H9 (cell line): ENCODE results near the gene PAFAH1B2. TPM values are rescaled to one million over a fixed set of nuclear protein-coding genes. Genes with fewer than 3 reads are reported as not detected.
A peak's percentile ranks its signal among the peaks of the same experiment; 100 is the strongest.

Experiments used
- DNase-seq: peaks from one replicate; pipeline ENCODE4 v3.0.0-alpha.2; 2017
- H2AFZ ChIP-seq: one replicate; pipeline ENCODE4 v1.6.1; 2013; ENCODE audit warnings: mild to moderate bottlenecking, low read length, control low read depth, moderate library complexity
- H2AK5ac ChIP-seq: 2 replicates; pipeline ENCODE4 v1.6.1; 2013; ENCODE audit warnings: low read length, control low read depth, mixed read lengths; ENCODE audit not compliant: insufficient read length
- H2BK120ac ChIP-seq: one replicate; pipeline ENCODE4 v1.6.1; 2013; ENCODE audit warnings: low read depth, mild to moderate bottlenecking, low read length, control low read depth, inconsistent platforms; ENCODE audit not compliant: poor library complexity, severe bottlenecking
- H2BK12ac ChIP-seq: 2 replicates; pipeline ENCODE4 v1.6.1; 2013; ENCODE audit warnings: low read length, control low read depth, mixed read lengths, low read depth; ENCODE audit not compliant: insufficient read length
- H2BK15ac ChIP-seq: 2 replicates; pipeline ENCODE4 v1.6.1; 2013; ENCODE audit warnings: low read depth, low read length, control low read depth
- H2BK20ac ChIP-seq: one replicate; pipeline ENCODE4 v1.6.1; 2013; ENCODE audit warnings: low read depth, mild to moderate bottlenecking, low read length, control low read depth, inconsistent platforms; ENCODE audit not compliant: poor library complexity, severe bottlenecking
- H2BK5ac ChIP-seq: 2 replicates; pipeline ENCODE4 v1.6.1; 2013; ENCODE audit warnings: low read length, control low read depth, mixed read lengths; ENCODE audit not compliant: insufficient read length
- H3K14ac ChIP-seq: 2 replicates; pipeline ENCODE4 v1.6.1; 2013; ENCODE audit warnings: low read length, control low read depth; ENCODE audit not compliant: insufficient read depth
- H3K18ac ChIP-seq: 2 replicates; pipeline ENCODE4 v1.6.1; 2013; ENCODE audit warnings: low read depth, mild to moderate bottlenecking, mixed read lengths, low read length, control low read depth; ENCODE audit not compliant: insufficient read length
- H3K23ac ChIP-seq: 2 replicates; pipeline ENCODE4 v1.6.1; 2013; ENCODE audit warnings: low read length, control low read depth, mixed read lengths, low read depth; ENCODE audit not compliant: insufficient read length
- H3K23me2 ChIP-seq: 2 replicates; pipeline ENCODE4 v1.6.1; 2013; ENCODE audit warnings: low read depth, mild to moderate bottlenecking, mixed read lengths, low read length, control low read depth; ENCODE audit not compliant: insufficient read length, poor library complexity, severe bottlenecking
- H3K27ac ChIP-seq: 2 replicates; pipeline ENCODE4 v1.5.1; 2013; ENCODE audit warnings: low read length, control low read depth, mixed read lengths, low read depth; ENCODE audit not compliant: insufficient read length
- H3K27me3 ChIP-seq: 2 replicates; pipeline ENCODE4 v1.6.1; 2013; ENCODE audit warnings: low read length, control low read depth, inconsistent platforms; ENCODE audit not compliant: insufficient read depth
- H3K4ac ChIP-seq: 2 replicates; pipeline ENCODE4 v1.6.1; 2013; ENCODE audit warnings: low read depth, mild to moderate bottlenecking, control low read depth, inconsistent platforms, low read length, moderate library complexity
- H3K4me1 ChIP-seq: 2 replicates; pipeline ENCODE4 v1.6.1; 2013; ENCODE audit warnings: low read length, control low read depth, inconsistent platforms; ENCODE audit not compliant: insufficient read depth
- H3K4me2 ChIP-seq: 2 replicates; pipeline ENCODE4 v1.6.1; 2013; ENCODE audit warnings: low read length, control low read depth, mixed read lengths; ENCODE audit not compliant: insufficient read length, insufficient read depth
- H3K56ac ChIP-seq: 2 replicates; pipeline ENCODE4 v1.6.1; 2013; ENCODE audit warnings: low read depth, mild to moderate bottlenecking, mixed read lengths, low read length, control low read depth; ENCODE audit not compliant: insufficient read length
- H3K79me1 ChIP-seq: 2 replicates; pipeline ENCODE4 v1.6.1; 2013; ENCODE audit warnings: low read depth, mild to moderate bottlenecking, moderate library complexity, low read length, control low read depth, inconsistent platforms; ENCODE audit not compliant: insufficient read depth, poor library complexity, severe bottlenecking
- H3K79me2 ChIP-seq: 2 replicates; pipeline ENCODE4 v1.6.1; 2013; ENCODE audit warnings: low read length, control low read depth, inconsistent platforms; ENCODE audit not compliant: insufficient read depth
- H3K9ac ChIP-seq: 2 replicates; pipeline ENCODE4 v1.6.1; 2013; ENCODE audit warnings: low read length, control low read depth, mixed read lengths; ENCODE audit not compliant: insufficient read length; ENCODE audit errors: extremely low read depth
- H3K9me3 ChIP-seq: one replicate; pipeline ENCODE4 v1.6.1; 2013; ENCODE audit warnings: low read depth, low read length, inconsistent platforms; ENCODE audit not compliant: control insufficient read depth
- H3T11ph ChIP-seq: one replicate; pipeline ENCODE4 v1.6.1; 2013; ENCODE audit warnings: mild to moderate bottlenecking, low read length, control low read depth, inconsistent platforms
- H4K20me1 ChIP-seq: one replicate; pipeline ENCODE4 v1.6.1; 2013; ENCODE audit not compliant: control insufficient read depth, insufficient read length, insufficient read depth
- H4K5ac ChIP-seq: 2 replicates; pipeline ENCODE4 v1.6.1; 2013; ENCODE audit warnings: low read depth, mild to moderate bottlenecking, mixed read lengths, low read length, control low read depth; ENCODE audit not compliant: insufficient read length
- H4K8ac ChIP-seq: replicated peaks from 2 replicates; pipeline ENCODE4 v1.6.1; 2013; ENCODE audit warnings: low read length, control low read depth, mixed read lengths, low read depth; ENCODE audit not compliant: insufficient read length
- H4K91ac ChIP-seq: 2 replicates; pipeline ENCODE4 v1.6.1; 2013; ENCODE audit warnings: low read depth, mild to moderate bottlenecking, moderate library complexity, mixed read lengths, low read length, control low read depth; ENCODE audit not compliant: insufficient read length
- H3K27ac Mint-ChIP-seq, 3 experiments: 2 replicates in 2 of 3; 3 replicates in 1 of 3; pipeline ENCODE4 v1.8.0; 2020 to 2021; ENCODE audit warnings: mixed read lengths in 3 of 3, mild to moderate bottlenecking in 1 of 3, moderate library complexity in 1 of 3
- H3K27me3 Mint-ChIP-seq: 2 replicates; pipeline ENCODE4 v1.8.0; 2021; ENCODE audit warnings: low read depth, mild to moderate bottlenecking, moderate library complexity, mixed read lengths
- H3K36me3 Mint-ChIP-seq, 3 experiments: 2 replicates in 2 of 3; 3 replicates in 1 of 3; pipeline ENCODE4 v1.8.0; 2020 to 2021; ENCODE audit warnings: low read depth in 3 of 3, mixed read lengths in 3 of 3; ENCODE audit not compliant: insufficient read depth in 1 of 3
- H3K4me1 Mint-ChIP-seq, 2 experiments: 2 replicates each; pipeline ENCODE4 v1.8.0; 2020; ENCODE audit warnings: mixed read lengths in 2 of 2
- H3K4me3 Mint-ChIP-seq, 2 experiments: 2 replicates in 1 of 2; 3 replicates in 1 of 2; pipeline ENCODE4 v1.8.0; 2020 to 2021; ENCODE audit warnings: mild to moderate bottlenecking in 2 of 2, mixed read lengths in 2 of 2, moderate library complexity in 1 of 2
- H3K9me3 Mint-ChIP-seq, 2 experiments: 2 replicates in 1 of 2; 3 replicates in 1 of 2; pipeline ENCODE4 v1.8.0; 2020; ENCODE audit warnings: mild to moderate bottlenecking in 2 of 2, mixed read lengths in 2 of 2, moderate library complexity in 1 of 2
- WGBS: extraction: QIAGEN DNeasy Blood & Tissue Kit; methylation state at CpG from one replicate; pipeline ENCODE4 v1.1.7; 2013; ENCODE audit warnings: missing lambda C conversion rate, low lambda C conversion rate, mixed read lengths; ENCODE audit not compliant: insufficient read length; ENCODE audit errors: extremely low coverage; 5-methylcytosine and 5-hydroxymethylcytosine counted together
- total RNA-seq: library from RNA; stranded (reverse); gene quantifications from 2 replicates; pipeline ENCODE4 v1.2.1, GENCODE V29; 2021
- TF ChIP-seq, protein P1 (sequence below): fragments of 200-600 bp; sonication (generic); conservative IDR thresholded peaks from 3 replicates; pipeline ENCODE4 v1.8.0; 2021; ENCODE audit warnings: antibody characterized with exemption, mild to moderate bottlenecking

PAFAH1B2 gene
- total RNA-seq, 1 experiment from 2014 or later, result 161 TPM

- Histone ChIP-seq H3K9ac (no peak overlapping the region), H3K27me3 (no peaks in the 10 kb centered on the region), H4K91ac (no peak overlapping the region), H3K27ac (no peak overlapping the region), H3K56ac (no peak overlapping the region), H3K14ac (no peak overlapping the region), H3K4ac (no peak overlapping the region), H3K18ac (no peak overlapping the region), H4K8ac (no peak overlapping the region), H2BK12ac (no peak overlapping the region), H3K4me2 (no peak overlapping the region), H2BK15ac (no peak overlapping the region), H2BK20ac (no peak overlapping the region), H2BK5ac (no peak overlapping the region), H4K20me1 (no peaks in the 10 kb centered on the region), H3K9me3 (no peaks in the 10 kb centered on the region), H4K5ac (no peak overlapping the region), H3K4me1 (no peaks in the 10 kb centered on the region), H3T11ph (no peak overlapping the region), H2BK120ac (no peak overlapping the region), H2AK5ac (no peak overlapping the region), H3K79me1 (no peaks in the 10 kb centered on the region), H3K23ac (no peak overlapping the region), H2AFZ (no peak overlapping the region), H3K23me2 (no peaks in the 10 kb centered on the region), H3K79me2 (no peaks in the 10 kb centered on the region)
- peak overlapping the region in 1 of 3 experiments; percentile 55; a peak in 1 of 7 replicates for H3K27ac Mint-ChIP-seq
- H3K36me3 Mint-ChIP-seq, result peaks cover 18 to 71% (median 57%) of the 10 kb centered on the region in 3 experiments; a peak in 6 of 7 replicates
- no peaks in the 10 kb centered on the region for H3K9me3 Mint-ChIP-seq
- H3K4me3 Mint-ChIP-seq, result no peak overlapping the region
- no peaks in the 10 kb centered on the region for H3K27me3 Mint-ChIP-seq
- peaks cover 17 to 23% of the 10 kb centered on the region in 2 experiments for H3K4me1 Mint-ChIP-seq
- TF ChIP-seq, protein P1, sequence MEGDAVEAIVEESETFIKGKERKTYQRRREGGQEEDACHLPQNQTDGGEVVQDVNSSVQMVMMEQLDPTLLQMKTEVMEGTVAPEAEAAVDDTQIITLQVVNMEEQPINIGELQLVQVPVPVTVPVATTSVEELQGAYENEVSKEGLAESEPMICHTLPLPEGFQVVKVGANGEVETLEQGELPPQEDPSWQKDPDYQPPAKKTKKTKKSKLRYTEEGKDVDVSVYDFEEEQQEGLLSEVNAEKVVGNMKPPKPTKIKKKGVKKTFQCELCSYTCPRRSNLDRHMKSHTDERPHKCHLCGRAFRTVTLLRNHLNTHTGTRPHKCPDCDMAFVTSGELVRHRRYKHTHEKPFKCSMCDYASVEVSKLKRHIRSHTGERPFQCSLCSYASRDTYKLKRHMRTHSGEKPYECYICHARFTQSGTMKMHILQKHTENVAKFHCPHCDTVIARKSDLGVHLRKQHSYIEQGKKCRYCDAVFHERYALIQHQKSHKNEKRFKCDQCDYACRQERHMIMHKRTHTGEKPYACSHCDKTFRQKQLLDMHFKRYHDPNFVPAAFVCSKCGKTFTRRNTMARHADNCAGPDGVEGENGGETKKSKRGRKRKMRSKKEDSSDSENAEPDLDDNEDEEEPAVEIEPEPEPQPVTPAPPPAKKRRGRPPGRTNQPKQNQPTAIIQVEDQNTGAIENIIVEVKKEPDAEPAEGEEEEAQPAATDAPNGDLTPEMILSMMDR, result no peak
- no CpG with 5 or more reads among the region's 2 CpGs for WGBS
- no peak for DNase-seq
These were observed 25.6 kb downstream of the PAFAH1B2 start for GRCh38 chr11:117169736-117170135.
